ENCODE data around the gene CD99L2. TPM values are rescaled to one million over a fixed set of nuclear protein-coding genes. Genes with fewer than 3 reads are reported as not detected.

Gene CD99L2
- polyA plus RNA-seq, 1 donor from 2014 or later = 61.0 TPM

GRCh38 chrX:150753968-150754367, 144.5 kb downstream of the CD99L2 start:
- Histone ChIP-seq H3K4me2 (ENCODE audit: low read length) (no peak overlapping the region), H3K4me3 (ENCODE audit: low read length) (no peak overlapping the region), H3F3A (ENCODE audit: insufficient read depth, low read length, poor library complexity, severe bottlenecking) (no peaks in the 10 kb centered on the region), H3K9me3 (ENCODE audit: low read length) (no peaks in the 10 kb centered on the region), H3K36me3 (ENCODE audit: insufficient read depth, low read length) (no peaks in the 10 kb centered on the region), H4K20me1 (ENCODE audit: insufficient read depth) (no peaks in the 10 kb centered on the region), H2AFZ (ENCODE audit: low read depth, low read length) (no peak overlapping the region), H3K27me3 (ENCODE audit: insufficient read depth, low read depth, low read length) (no peaks in the 10 kb centered on the region), H3K9ac (ENCODE audit: low read length) (no peak overlapping the region), H3K27ac (ENCODE audit: low read length) (no peak overlapping the region), H3K79me2 (replicated peaks; ENCODE audit: insufficient read depth, low read length) (no peaks in the 10 kb centered on the region), H3K9me2 (ENCODE audit: insufficient read depth, low read length) (no peaks in the 10 kb centered on the region)
- TF ChIP-seq CTCF (IDR thresholded peaks at IDR 0.05; ENCODE audit: poor library complexity, severe bottlenecking) (no peak), RAD21 (conservative IDR thresholded peaks at IDR 0.05) (no peak)

DNA sequence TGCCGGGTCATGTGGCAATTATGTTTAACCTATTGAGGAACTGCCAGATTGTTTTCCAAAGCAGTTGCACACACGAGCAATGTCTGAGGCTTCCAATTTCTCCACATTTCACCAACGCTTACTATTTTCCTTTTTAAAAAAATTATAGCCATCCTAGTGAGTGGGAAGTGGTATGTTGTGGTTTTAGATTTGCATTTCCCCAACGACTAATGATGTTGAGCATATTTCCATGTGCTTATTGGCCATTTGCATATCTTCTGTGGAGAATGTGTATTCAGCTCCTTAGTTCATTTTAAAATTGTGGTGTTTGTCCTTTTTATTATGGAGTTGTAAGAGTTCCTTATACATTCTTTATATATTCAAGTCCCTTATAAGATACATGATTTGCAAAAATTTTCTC, 145.1 kb downstream of the CD99L2 start:
- Histone ChIP-seq H3F3A (ENCODE audit: insufficient read depth, low read length, poor library complexity, severe bottlenecking) (no peaks in the 10 kb centered on the region), H3K9ac (ENCODE audit: low read length) (no peak overlapping the region), H3K9me2 (ENCODE audit: insufficient read depth, low read length) (no peaks in the 10 kb centered on the region), H3K9me3 (ENCODE audit: low read length) (no peaks in the 10 kb centered on the region), H3K4me3 (ENCODE audit: low read length) (no peak overlapping the region), H3K36me3 (ENCODE audit: insufficient read depth, low read length) (no peaks in the 10 kb centered on the region), H3K27me3 (ENCODE audit: insufficient read depth, low read depth, low read length) (no peaks in the 10 kb centered on the region), H3K79me2 (replicated peaks; ENCODE audit: insufficient read depth, low read length) (no peaks in the 10 kb centered on the region), H3K4me2 (ENCODE audit: low read length) (no peak overlapping the region), H2AFZ (ENCODE audit: low read depth, low read length) (no peak overlapping the region), H3K27ac (ENCODE audit: low read length) (no peak overlapping the region), H4K20me1 (ENCODE audit: insufficient read depth) (no peaks in the 10 kb centered on the region)
- no peak for TF ChIP-seq RAD21 (conservative IDR thresholded peaks at IDR 0.05)
- TF ChIP-seq POLR2AphosphoS5 (IDR thresholded peaks at IDR 0.05) = no peak
- no peak for TF ChIP-seq TAF1 (IDR thresholded peaks at IDR 0.05; ENCODE audit: low read depth)

DNA sequence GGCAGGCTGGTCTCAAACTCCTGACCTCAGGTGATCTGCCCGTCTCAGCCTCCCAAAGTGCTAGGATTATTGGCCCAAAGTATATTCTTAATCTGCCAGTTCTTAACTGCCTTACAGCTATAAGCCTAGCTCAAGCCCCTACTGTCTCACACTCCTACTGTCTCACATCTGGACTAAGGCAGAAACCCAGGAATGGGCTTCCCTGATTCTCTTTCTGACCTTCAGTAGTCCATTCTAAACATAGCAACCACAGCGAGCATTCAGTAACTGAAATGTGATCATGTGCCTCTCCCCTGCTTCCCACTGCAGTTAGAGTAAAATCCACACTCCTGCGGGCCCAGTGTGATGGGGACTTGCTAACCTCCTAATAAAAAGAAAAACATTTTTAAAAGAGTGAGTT, 146.3 kb downstream of the CD99L2 start:
- Histone ChIP-seq H3K9me3 (ENCODE audit: low read length) (no peaks in the 10 kb centered on the region), H2AFZ (ENCODE audit: low read depth, low read length) (no peak overlapping the region), H3F3A (ENCODE audit: insufficient read depth, low read length, poor library complexity, severe bottlenecking) (no peaks in the 10 kb centered on the region), H3K9ac (ENCODE audit: low read length) (no peak overlapping the region), H3K79me2 (replicated peaks; ENCODE audit: insufficient read depth, low read length) (no peaks in the 10 kb centered on the region), H3K4me3 (ENCODE audit: low read length) (no peak overlapping the region), H3K27me3 (ENCODE audit: insufficient read depth, low read depth, low read length) (no peaks in the 10 kb centered on the region), H3K27ac (ENCODE audit: low read length) (no peak overlapping the region), H3K36me3 (ENCODE audit: insufficient read depth, low read length) (no peaks in the 10 kb centered on the region), H3K4me2 (ENCODE audit: low read length) (no peak overlapping the region), H4K20me1 (ENCODE audit: insufficient read depth) (no peaks in the 10 kb centered on the region), H3K9me2 (ENCODE audit: insufficient read depth, low read length) (no peaks in the 10 kb centered on the region)
- no peak for TF ChIP-seq MXI1 (conservative IDR thresholded peaks at IDR 0.05; ENCODE audit: poor library complexity, severe bottlenecking)
- TF ChIP-seq EZH2 (IDR thresholded peaks at IDR 0.05; ENCODE audit: borderline replicate concordance, insufficient read depth, low read length, poor library complexity, severe bottlenecking) = no peak
- TF ChIP-seq TAF1 (IDR thresholded peaks at IDR 0.05; ENCODE audit: low read depth) = no peak
- TF ChIP-seq, protein P1, sequence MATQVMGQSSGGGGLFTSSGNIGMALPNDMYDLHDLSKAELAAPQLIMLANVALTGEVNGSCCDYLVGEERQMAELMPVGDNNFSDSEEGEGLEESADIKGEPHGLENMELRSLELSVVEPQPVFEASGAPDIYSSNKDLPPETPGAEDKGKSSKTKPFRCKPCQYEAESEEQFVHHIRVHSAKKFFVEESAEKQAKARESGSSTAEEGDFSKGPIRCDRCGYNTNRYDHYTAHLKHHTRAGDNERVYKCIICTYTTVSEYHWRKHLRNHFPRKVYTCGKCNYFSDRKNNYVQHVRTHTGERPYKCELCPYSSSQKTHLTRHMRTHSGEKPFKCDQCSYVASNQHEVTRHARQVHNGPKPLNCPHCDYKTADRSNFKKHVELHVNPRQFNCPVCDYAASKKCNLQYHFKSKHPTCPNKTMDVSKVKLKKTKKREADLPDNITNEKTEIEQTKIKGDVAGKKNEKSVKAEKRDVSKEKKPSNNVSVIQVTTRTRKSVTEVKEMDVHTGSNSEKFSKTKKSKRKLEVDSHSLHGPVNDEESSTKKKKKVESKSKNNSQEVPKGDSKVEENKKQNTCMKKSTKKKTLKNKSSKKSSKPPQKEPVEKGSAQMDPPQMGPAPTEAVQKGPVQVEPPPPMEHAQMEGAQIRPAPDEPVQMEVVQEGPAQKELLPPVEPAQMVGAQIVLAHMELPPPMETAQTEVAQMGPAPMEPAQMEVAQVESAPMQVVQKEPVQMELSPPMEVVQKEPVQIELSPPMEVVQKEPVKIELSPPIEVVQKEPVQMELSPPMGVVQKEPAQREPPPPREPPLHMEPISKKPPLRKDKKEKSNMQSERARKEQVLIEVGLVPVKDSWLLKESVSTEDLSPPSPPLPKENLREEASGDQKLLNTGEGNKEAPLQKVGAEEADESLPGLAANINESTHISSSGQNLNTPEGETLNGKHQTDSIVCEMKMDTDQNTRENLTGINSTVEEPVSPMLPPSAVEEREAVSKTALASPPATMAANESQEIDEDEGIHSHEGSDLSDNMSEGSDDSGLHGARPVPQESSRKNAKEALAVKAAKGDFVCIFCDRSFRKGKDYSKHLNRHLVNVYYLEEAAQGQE (IDR thresholded peaks at IDR 0.05; ENCODE audit: borderline replicate concordance) = no peak
- TF ChIP-seq CTCF (IDR thresholded peaks at IDR 0.05; ENCODE audit: poor library complexity, severe bottlenecking) = no peak
- TF ChIP-seq SMC3 (conservative IDR thresholded peaks at IDR 0.05; ENCODE audit: poor library complexity) = no peak
- TF ChIP-seq POLR2AphosphoS5 (IDR thresholded peaks at IDR 0.05) = no peak
